ENCODE data around the gene PZP. TPM values are rescaled to one million over a fixed set of nuclear protein-coding genes. Genes with fewer than 3 reads are reported as not detected.
A peak's percentile ranks its signal among the peaks of the same experiment; 100 is the strongest.

PZP gene
- total RNA-seq, 2 experiments from 2014 or later, result not detected

- no peak overlapping the region for H3K4me3 Mint-ChIP-seq
- H3K36me3 Mint-ChIP-seq (ENCODE audit: low read depth), result peaks cover 2% of the 10 kb centered on the region
- no peaks in the 10 kb centered on the region for H3K27me3 Mint-ChIP-seq (ENCODE audit: low read depth)
- H3K27ac Mint-ChIP-seq, result no peak overlapping the region
- H3K9me3 Mint-ChIP-seq, result no peaks in the 10 kb centered on the region
- intact Hi-C loops (cut with micrococcal nuclease), result no loop called here
- peak; percentile 15 for DNase-seq
- CTCF ChIA-PET, result interaction anchor here (0.5 to 1.5 kb wide), 3 partner anchors 16 to 750 kb away, joined by 3 to 6 read pairs (median 4); no protein-coding TSS in a partner anchor
- H3K4me1 Mint-ChIP-seq (ENCODE audit: low read depth), result peaks cover 16% of the 10 kb centered on the region
These were observed 90.0 kb downstream of the PZP start for GRCh38 chr12:9118158-9118557.

DNA sequence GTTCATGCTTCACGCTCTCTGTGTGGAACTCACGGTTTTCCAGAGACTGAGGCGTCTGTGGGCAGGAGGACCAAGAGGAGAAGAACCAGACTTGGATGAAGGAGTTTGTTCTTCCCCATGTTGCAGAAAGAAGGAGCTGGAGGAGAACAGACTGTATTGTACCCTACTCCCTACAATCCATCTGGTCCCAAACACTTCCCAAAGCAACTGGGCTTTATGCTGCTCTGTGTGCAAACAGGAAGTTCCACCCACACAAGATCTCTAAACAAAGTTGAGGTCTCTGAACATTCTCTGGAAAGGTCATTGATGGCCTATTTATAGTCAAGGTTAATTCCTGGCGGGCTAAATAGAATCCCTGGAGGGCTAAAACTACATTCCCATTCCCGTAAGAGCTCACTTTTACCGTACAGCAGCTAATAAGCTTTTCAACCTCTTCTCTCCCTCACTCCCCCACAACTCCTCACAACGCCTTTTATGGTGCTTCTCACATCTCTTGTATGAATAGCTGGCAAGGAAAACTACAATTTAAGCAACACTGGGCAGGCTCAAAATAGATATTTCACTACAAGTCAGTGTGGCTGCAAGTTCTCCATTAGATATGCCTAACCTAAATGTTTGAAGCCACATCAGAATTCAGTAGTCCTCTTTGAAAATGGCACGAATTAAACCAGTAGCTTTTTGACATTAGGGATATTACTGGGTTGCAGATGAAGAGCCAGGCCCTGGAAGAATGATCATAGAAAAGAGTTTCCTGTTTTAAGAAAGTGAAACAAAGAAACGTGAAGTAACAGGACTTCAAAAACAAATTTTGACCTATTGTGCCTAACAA is 92.2 kb downstream of the PZP start, which contains the start of gene A2M:
Gene A2M (minus strand): TSS at position 189 of the 829 bp plus-strand sequence. CDS start 70 bp downstream, at position 119.
- Mint-ChIP-seq H3K4me1 (ENCODE audit: low read depth) (peaks cover 18% of the 10 kb centered on the region), H3K27ac (no peak within 1 kb of the TSS), H3K4me3 (no peak within 1 kb of the TSS), H3K36me3 (ENCODE audit: low read depth) (peaks cover 2% of the 10 kb centered on the region), H3K27me3 (ENCODE audit: low read depth) (no peaks in the 10 kb centered on the region), H3K9me3 (no peaks in the 10 kb centered on the region)
- no peak for DNase-seq
- CTCF ChIA-PET, result interaction anchor here (1.3 kb wide), 1 partner anchor 14 kb away, joined by 3 read pairs; no protein-coding TSS in a partner anchor
- intact Hi-C loops (cut with micrococcal nuclease), result no loop called here

DNA sequence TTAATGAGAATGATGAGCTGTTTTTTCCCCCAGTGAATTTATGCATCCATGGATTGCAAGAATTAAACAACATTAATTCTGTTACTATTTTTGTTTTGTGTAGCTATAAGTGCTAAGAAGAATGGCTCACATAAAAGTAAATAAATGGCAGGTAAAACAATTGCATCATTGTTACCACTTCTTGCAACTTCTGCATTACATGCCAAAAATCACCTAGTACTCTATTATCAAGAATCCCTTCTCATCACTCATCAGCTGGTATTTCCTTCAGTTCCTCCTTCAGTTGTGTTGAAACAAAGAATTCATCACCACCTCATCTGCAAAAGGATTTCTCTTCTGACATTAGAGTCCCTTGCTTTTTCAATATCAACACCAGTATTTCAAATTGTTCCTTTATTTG is 93.2 kb downstream of the PZP start:
- no peak overlapping the region for H3K27ac Mint-ChIP-seq
- intact Hi-C loops (cut with micrococcal nuclease), result no loop called here

DNA sequence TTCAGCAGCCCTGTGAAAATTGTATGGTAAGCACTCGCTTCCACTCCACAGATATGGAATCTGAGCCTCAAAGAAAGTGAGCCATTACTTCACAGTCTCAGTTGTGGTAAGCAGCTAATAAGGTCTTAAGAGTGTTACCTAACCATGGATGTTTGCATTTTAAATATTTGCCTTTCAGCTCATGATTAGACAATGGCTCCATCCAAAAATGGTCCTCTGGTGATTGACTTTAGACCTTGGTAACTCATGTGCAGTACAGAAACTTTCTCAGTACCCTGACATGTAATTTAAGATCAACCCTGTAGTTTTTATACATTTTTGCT is 94.2 kb downstream of the PZP start:
- DNase-seq, result no peak
- CTCF ChIA-PET, result interaction anchor here (0.6 to 0.9 kb wide), 2 partner anchors 64 to 251 kb away, joined by 3 to 4 read pairs; no protein-coding TSS in a partner anchor
- H3K36me3 Mint-ChIP-seq (ENCODE audit: low read depth), result peaks cover 2% of the 10 kb centered on the region
- no peaks in the 10 kb centered on the region for H3K9me3 Mint-ChIP-seq
- intact Hi-C loops (cut with micrococcal nuclease), result no loop called here
- no peak overlapping the region for H3K4me3 Mint-ChIP-seq
- no peak overlapping the region for H3K27ac Mint-ChIP-seq
- H3K27me3 Mint-ChIP-seq (ENCODE audit: low read depth), result no peaks in the 10 kb centered on the region
- H3K4me1 Mint-ChIP-seq (ENCODE audit: low read depth), result peaks cover 18% of the 10 kb centered on the region

More for the DNA sequence above, 93.2 kb downstream of the PZP start:
- CTCF ChIA-PET, result no interaction called here
- DNase-seq, result no peak
- H3K9me3 Mint-ChIP-seq, result no peaks in the 10 kb centered on the region
- no peaks in the 10 kb centered on the region for H3K27me3 Mint-ChIP-seq (ENCODE audit: low read depth)
- H3K4me1 Mint-ChIP-seq (ENCODE audit: low read depth), result peaks cover 18% of the 10 kb centered on the region
- H3K36me3 Mint-ChIP-seq (ENCODE audit: low read depth), result peaks cover 2% of the 10 kb centered on the region
- no peak overlapping the region for H3K4me3 Mint-ChIP-seq

GRCh38 chr12:9113296-9113986 is 94.8 kb downstream of the PZP start:
- Mint-ChIP-seq H3K9me3 (no peaks in the 10 kb centered on the region), H3K27ac (no peak overlapping the region), H3K4me1 (ENCODE audit: low read depth) (peaks cover 18% of the 10 kb centered on the region), H3K36me3 (ENCODE audit: low read depth) (peaks cover 2% of the 10 kb centered on the region), H3K27me3 (ENCODE audit: low read depth) (no peaks in the 10 kb centered on the region), H3K4me3 (no peak overlapping the region)
- CTCF ChIA-PET, result interaction anchor here (0.6 to 0.9 kb wide), 2 partner anchors 64 to 252 kb away, joined by 3 to 4 read pairs; no protein-coding TSS in a partner anchor
- no peak for DNase-seq
- intact Hi-C loops (cut with micrococcal nuclease), result no loop called here

DNA sequence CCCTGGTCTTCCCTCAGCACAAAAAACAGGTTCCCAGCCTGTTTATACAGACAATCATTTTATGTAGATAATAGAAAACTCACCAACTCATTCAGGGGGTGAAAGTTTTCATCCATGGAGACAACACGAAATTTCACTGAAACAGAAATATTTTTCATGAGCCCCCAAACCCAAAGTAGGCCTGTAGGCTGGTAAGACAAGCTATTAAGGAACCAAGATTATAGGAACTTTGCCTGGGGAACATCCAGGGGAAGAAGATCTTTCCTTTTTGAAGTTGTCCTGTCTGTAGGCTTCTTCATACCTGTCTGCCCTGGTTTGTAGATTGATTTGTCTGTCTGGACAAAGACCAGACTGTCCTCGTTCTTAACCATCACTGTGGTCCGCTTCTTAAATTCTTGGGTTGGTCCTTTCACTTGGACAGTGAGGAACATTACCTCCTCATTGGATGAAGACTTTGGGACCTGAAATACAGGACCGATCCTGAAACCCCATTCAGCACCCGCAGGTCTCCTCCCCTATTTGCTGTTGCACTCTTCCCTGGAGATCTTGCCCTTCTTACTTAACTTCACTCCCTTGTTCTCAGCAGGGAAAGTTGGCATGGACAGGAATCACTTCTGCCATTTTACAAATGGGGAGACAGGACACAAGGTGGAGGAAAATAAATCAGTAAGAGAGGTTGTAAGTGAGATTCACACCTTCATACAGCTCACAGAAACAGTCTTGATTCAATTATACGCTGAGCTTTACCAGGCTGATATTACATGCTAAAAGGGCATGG is 95.9 kb downstream of the PZP start:
- H3K9me3 Mint-ChIP-seq, result no peaks in the 10 kb centered on the region
- no peak overlapping the region for H3K4me3 Mint-ChIP-seq
- no peak for DNase-seq
- no peak overlapping the region for H3K27ac Mint-ChIP-seq
- H3K36me3 Mint-ChIP-seq (ENCODE audit: low read depth), result peaks cover 2% of the 10 kb centered on the region
- CTCF ChIA-PET, result interaction anchor here (0.6 to 1.6 kb wide), 2 partner anchors 48 to 572 kb away, joined by 3 to 6 read pairs; no protein-coding TSS in a partner anchor
- H3K27me3 Mint-ChIP-seq (ENCODE audit: low read depth), result no peaks in the 10 kb centered on the region
- intact Hi-C loops (cut with micrococcal nuclease), result no loop called here
- H3K4me1 Mint-ChIP-seq (ENCODE audit: low read depth), result peaks cover 16% of the 10 kb centered on the region

DNA sequence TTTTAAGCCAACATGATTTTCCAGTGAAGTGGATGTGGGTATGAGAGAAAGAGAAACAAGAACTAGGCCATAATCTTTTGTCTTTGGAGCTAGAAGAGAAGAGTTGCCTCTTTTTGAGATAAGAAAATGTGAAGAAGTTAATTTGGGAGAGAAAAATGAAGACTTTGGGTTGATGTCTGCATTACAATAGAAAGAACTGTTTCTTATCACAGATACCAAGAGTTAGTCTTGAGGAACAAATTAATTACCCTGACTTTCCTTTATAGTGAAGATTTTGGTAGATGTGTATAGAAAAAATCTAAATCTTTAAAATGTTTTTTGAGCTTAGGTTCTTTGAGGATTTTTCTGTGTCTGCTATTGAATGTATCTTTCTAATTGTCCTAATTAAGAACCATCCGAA is 96.7 kb downstream of the PZP start:
- H3K9me3 Mint-ChIP-seq, result no peaks in the 10 kb centered on the region
- H3K4me1 Mint-ChIP-seq (ENCODE audit: low read depth), result peaks cover 15% of the 10 kb centered on the region
- no peaks in the 10 kb centered on the region for H3K27me3 Mint-ChIP-seq (ENCODE audit: low read depth)
- DNase-seq, result no peak
- intact Hi-C loops (cut with micrococcal nuclease), result no loop called here
- CTCF ChIA-PET, result interaction anchor here (1.6 kb wide), 1 partner anchor 48 kb away, joined by 6 read pairs; no protein-coding TSS in a partner anchor
- no peak overlapping the region for H3K27ac Mint-ChIP-seq
- no peak overlapping the region for H3K4me3 Mint-ChIP-seq
- peaks cover 2% of the 10 kb centered on the region for H3K36me3 Mint-ChIP-seq (ENCODE audit: low read depth)

- Mint-ChIP-seq H3K4me3 (no peak overlapping the region), H3K4me1 (ENCODE audit: low read depth) (peaks cover 11% of the 10 kb centered on the region), H3K9me3 (no peaks in the 10 kb centered on the region), H3K36me3 (ENCODE audit: low read depth) (no peaks in the 10 kb centered on the region), H3K27me3 (ENCODE audit: low read depth) (no peaks in the 10 kb centered on the region), H3K27ac (no peak overlapping the region)
- intact Hi-C loops (cut with micrococcal nuclease), result no loop called here
- CTCF ChIA-PET, result no interaction called here
- DNase-seq, result no peak
These were observed 98.3 kb downstream of the PZP start for GRCh38 chr12:9109737-9110491.

- Mint-ChIP-seq H3K4me3 (no peak overlapping the region), H3K4me1 (ENCODE audit: low read depth) (peaks cover 11% of the 10 kb centered on the region), H3K36me3 (ENCODE audit: low read depth) (no peaks in the 10 kb centered on the region), H3K9me3 (no peaks in the 10 kb centered on the region), H3K27ac (no peak overlapping the region), H3K27me3 (ENCODE audit: low read depth) (no peaks in the 10 kb centered on the region)
- no peak for DNase-seq
- intact Hi-C loops (cut with micrococcal nuclease), result no loop called here
- CTCF ChIA-PET, result no interaction called here
These were observed 99.0 kb downstream of the PZP start for GRCh38 chr12:9109213-9109522.

DNA sequence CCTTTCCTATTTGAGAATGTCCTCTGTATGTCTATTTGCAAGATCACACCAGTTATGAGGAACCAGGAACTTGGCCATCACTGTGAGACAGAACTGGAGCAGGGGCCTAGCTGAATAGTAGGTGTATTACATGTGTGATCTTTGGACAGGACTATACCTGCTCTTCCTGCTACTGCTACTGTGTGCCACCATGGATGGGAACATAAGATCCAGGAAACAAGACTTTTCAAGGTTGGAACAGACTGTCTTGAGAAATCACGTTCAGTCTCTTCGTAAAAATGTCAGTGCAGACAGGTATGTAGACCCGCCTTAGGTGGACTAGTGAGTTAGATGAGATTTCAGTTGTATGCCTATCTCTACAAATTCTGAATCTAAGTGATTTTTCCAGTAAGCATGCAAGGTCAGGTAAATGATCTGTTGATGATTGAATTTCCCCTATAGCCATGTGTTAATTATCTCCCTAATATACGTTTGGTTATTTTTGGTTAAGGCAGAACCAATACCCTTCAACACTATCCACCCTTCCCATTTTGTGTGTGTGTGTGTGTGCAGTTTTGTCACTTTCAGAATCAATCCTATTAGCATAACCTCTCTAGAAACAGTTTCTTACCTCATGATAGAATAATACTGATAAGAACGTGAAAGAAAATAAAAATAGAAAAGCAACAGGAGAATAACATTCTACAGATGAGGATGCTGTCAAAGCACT is 99.5 kb downstream of the PZP start:
- no peak overlapping the region for H3K27ac Mint-ChIP-seq
- H3K36me3 Mint-ChIP-seq (ENCODE audit: low read depth), result no peaks in the 10 kb centered on the region
- no peak for DNase-seq
- CTCF ChIA-PET, result no interaction called here
- intact Hi-C loops (cut with micrococcal nuclease), result no loop called here
- peaks cover 14% of the 10 kb centered on the region for H3K4me1 Mint-ChIP-seq (ENCODE audit: low read depth)
- no peaks in the 10 kb centered on the region for H3K27me3 Mint-ChIP-seq (ENCODE audit: low read depth)
- no peaks in the 10 kb centered on the region for H3K9me3 Mint-ChIP-seq
- no peak overlapping the region for H3K4me3 Mint-ChIP-seq

- H3K27ac Mint-ChIP-seq, result no peak overlapping the region
- intact Hi-C loops (cut with micrococcal nuclease), result no loop called here
- H3K36me3 Mint-ChIP-seq (ENCODE audit: low read depth), result no peaks in the 10 kb centered on the region
- H3K4me1 Mint-ChIP-seq (ENCODE audit: low read depth), result peaks cover 21% of the 10 kb centered on the region
- CTCF ChIA-PET, result no interaction called here
- no peaks in the 10 kb centered on the region for H3K27me3 Mint-ChIP-seq (ENCODE audit: low read depth)
- DNase-seq, result no peak
- no peaks in the 10 kb centered on the region for H3K9me3 Mint-ChIP-seq
- H3K4me3 Mint-ChIP-seq, result no peak overlapping the region
These were observed 100.7 kb downstream of the PZP start for GRCh38 chr12:9107542-9107873.

Measured in activated naive CD4-positive, alpha-beta T cell treated with anti-CD3 and anti-CD28 coated beads for 36 hours (primary cell).